ENCODE measurements around the gene SLC7A6. TPM values are rescaled to one million over a fixed set of nuclear protein-coding genes. Genes with fewer than 3 reads are reported as not detected.

Gene SLC7A6
- total RNA-seq, 2 donors from 2014 or later = 28.4 to 39.7 TPM

DNA sequence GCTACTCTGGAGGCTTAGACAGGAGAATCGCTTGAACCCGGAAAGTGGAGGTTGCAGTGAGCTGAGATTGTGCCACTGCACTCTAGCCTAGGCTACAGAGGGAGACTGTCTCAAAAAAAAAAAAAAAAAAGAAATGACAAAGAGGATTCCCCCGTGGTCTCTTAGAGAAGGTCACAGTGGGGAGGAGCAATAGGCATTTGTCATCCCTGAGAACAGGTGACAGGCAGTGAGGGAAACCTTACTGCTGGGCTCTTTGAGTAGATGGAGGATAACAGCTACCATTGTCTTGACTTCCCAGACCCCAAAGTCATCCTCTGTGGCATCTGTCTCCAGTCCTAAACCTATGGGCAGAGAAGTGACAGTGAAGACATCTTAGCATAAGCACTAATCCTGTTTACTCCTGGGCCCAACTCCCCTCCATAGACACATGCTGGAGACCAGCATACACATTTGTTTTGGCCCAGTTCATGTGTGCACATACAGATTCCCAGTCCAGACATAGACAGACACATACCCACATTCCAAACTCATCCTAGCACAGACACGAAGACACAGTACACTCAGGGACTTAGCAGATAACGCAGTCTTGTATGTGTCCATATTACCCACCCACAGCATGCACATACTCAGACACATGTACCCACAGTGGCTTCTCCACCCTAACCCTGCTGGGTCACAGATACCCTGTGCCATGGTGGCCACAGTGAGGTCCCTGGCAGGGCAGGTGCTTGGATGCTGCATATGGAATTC lies 31.1 kb upstream of the SLC7A6 start:
- no peak for DNase-seq (ENCODE audit: low spot score)
- intact Hi-C loops (cut with DNase I) = loop anchor here in 1 of 2 donors (5.0 kb wide), 1 partner anchor 141 kb away; no protein-coding TSS in a partner anchor

- intact Hi-C loops (cut with DNase I) = loop anchor here in 1 of 2 donors (5.0 kb wide), 1 partner anchor 142 kb away; no protein-coding TSS in a partner anchor
- DNase-seq (ENCODE audit: low spot score) = peak; percentile 78
Measured at GRCh38 chr16:68233835-68234187, 30.5 kb upstream of the SLC7A6 start.

DNA sequence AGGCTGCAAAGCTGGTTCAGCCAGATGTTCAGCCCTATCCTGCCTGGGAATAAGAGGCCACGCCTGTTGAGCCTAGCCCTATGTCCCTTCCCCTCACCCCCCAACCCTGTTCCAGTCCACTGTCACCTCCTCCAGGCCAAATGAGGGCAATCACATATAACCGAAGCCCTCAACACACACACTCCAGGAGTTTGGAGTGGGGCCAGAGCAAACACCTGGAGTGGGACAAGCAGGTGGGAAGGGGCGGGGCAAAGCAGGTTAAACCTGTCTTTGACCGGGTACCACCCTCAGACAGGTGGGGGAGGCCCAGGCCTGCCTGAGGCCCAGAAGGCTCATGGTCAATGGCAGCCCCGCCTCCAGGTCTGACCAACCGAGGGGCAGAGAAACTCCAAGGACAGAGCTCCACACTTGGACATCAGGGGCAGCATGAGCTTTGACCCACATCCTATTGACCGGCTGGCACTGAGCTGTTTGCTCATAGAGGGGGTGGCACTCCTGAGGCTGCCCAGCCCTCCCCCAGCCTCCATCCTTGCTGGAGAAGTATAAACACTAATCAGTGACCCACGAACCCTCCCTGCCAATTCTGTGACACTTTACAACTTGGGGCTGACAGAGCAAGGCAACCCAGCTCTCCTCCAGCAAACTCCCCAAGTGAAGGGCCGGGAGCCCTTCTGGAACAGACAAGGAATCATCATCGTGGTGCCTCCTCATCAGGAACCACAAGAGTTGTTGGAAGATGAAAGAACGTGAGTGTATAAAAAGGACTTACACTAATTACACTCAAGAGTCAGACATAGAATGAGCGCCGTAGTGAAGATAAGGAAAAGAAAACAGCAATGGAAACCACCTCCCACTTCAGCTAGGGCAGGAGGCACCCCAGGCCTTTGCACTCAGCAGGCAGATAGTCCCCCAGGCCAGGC lies 29.9 kb upstream of the SLC7A6 start:
- DNase-seq (ENCODE audit: low spot score) = peak; percentile 80
- intact Hi-C loops (cut with DNase I) = loop anchor here in 1 of 2 donors (5.0 kb wide), 1 partner anchor 142 kb away; no protein-coding TSS in a partner anchor

DNA sequence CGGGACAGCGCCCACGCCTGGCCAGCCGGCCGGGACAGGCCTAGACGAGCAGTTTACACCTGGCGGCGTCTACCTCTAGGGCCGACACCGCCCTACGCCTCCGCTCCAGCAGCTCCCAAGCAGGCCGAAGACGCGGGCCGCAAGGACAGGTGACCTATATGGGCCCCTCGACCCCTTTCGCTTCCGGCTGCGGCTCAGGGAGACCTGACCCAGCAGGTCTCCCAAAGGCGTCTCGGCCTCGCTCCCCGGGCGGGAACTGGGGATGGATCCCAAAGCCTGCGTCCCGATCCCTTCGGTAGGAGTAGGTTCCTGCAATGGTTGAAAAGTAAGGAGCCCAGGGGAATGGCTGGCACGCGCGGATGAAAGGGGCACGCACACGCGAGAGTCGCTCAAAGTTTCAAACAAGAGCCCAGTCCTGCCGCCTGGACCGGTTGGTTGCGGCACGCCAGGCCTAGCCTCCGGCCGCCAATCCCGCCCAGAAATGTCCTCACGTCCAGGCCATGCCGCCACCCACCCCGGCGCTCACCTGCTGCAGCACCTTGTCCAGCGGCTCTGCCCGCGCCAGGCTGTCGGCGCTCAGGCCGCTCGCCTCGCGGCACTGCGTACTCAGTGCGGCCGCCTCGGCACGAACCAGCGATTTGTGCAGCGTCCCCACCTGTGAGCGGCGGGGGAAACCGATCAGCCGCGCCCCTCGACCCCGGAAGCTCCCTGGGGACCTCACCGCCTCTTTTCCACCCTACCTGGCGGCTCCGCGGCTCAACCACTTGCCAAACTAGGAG lies 29.0 kb upstream of the SLC7A6 start:
- intact Hi-C loops (cut with DNase I) = no loop called here
- DNase-seq (ENCODE audit: low spot score) = no peak

DNA sequence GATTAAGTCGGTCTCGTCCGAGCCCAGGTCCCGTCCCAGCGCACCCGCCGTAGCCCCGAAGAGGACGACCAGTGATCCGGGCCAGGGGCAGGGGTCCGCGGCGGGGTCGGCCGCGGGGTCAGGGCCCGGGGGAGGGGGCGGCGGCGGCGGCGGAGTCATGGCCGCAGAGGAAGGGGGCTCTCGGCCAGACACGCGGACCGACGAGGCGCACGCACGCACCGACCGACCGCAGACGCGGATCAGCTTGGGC lies 28.5 kb upstream of the SLC7A6 start, which contains the start of gene ESRP2:
Gene ESRP2, minus strand, starts transcription at position 241 of the 250 bp plus-strand sequence. Its CDS starts 82 bp downstream, at position 159.
- peak; percentile 84 for DNase-seq (ENCODE audit: low spot score)
- intact Hi-C loops (cut with DNase I) = no loop called here

DNA sequence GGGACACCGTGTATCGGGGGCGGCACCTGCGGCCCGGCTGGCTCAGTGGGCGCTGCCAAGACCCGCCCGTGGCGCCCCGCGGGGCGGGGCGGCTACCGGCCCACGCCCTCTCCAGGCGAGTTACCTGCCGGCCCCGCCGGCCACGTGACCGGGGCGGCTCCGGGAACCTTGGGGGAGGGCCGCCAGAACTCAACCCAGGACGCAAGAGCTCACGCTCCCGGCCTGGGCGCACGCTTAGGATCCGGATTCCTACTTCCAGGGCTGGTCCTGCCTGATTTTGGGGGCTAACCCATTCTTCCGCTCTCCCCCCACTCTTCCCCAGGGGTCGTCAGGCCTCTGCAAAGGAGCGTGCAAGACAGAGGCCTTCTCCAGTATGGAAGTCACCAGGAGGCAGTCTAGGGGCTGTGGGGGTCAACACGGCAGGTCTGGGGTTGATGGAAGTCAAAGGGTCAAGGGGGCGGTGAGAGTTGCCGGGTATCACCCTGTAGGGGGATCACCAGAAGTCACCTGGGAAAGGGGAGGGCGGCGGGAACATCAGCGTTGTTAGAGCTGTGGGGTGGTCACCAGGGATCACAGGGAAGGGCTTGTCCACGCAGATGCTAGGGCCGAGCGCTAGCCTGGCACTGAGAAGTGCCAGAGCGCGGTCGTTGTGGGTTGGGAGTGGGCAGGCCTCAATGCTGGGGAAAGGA lies 28.0 kb upstream of the SLC7A6 start:
- intact Hi-C loops (cut with DNase I) = no loop called here
- DNase-seq (ENCODE audit: low spot score) = peak; percentile 85

- intact Hi-C loops (cut with DNase I) = no loop called here
- no peak for DNase-seq (ENCODE audit: low spot score)
Measured at GRCh38 chr16:68236826-68237242, 27.5 kb upstream of the SLC7A6 start.

- intact Hi-C loops (cut with DNase I) = no loop called here
Measured at GRCh38 chr16:68237243-68238028, 26.9 kb upstream of the SLC7A6 start.

DNA sequence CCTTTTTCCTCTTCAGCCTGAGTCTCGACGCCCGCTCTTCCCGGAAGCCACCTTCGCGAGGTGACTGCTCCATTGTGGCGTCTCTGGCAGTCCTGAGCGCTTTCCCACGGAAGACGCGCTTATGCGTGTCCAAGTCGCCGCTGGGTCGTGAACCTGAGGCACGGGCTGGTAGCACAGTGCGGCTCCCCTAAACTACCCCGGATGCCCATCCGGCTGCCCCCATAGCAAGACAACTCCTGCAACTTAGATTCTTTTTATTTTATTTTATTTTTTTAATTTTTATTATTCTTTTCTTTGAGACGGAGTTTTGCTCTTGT lies 26.3 kb upstream of the SLC7A6 start:
- intact Hi-C loops (cut with DNase I) = no loop called here
- DNase-seq (ENCODE audit: low spot score) = no peak

More at GRCh38 chr16:68237243-68238028, 26.9 kb upstream of the SLC7A6 start:
- DNase-seq (ENCODE audit: low spot score) = peak; percentile 99

DNA sequence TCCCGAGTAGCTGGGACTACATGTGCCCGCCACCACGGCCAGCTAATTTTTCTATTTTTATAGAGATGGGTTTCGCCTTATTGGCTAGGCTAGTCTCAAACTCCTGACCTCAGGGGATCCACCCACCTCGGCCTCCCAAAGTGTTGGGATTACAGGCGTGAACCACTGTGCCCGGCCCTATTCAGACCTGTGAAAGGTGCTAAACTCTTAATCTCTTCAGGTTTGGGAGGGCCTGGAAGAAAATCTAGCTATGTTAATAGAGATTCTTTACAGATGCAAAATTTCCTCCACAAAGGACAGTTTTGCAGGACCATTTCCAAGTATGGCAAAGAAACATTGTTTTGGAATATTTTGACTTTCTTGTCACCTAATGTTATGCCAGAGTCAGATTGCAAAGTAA lies 22.2 kb upstream of the SLC7A6 start:
- intact Hi-C loops (cut with DNase I) = no loop called here

DNA sequence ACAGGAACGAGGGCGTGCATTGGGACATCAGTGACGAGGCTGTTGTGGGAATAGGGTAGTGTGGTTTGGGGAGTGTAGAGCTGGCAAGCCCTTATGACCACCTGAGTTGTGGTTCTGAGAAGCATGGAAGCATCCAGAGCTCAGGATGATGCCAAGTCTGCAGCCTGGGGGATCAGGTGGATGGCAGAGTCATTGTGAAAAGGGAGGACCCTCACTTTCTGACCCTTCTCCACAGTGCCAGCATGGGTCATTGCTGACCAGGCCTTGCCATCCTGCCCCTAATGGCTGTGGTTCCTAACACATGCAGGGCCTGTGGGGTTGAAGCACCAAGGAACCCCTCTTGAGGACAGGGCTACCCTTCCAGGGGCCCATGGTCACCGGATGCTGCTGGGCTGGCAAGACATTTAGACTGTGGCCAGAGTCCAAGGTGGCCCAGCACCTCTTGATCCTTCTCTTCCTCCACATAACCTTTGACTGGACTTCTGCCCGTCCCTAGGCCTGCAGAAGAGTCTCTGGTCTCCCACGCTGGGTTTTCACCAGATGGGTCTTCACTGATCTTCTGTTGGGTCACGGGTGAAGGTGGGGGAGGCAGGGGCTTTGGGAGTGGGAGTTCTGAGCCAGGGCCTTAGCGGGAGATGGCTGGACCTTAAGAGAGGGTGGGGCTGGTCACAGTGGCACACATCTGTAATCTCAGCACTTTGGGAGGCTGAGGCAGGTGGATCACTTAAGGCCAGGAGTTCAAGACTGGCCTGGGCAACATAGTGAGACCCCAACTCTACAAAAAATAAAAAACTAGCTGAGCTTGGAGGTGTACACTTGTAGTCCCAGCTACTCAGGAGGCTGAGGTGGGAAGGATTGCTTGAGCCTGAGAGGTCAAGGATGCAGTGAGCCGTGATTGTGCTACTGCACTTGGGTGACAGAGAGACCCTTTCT lies 21.1 kb upstream of the SLC7A6 start:
- intact Hi-C loops (cut with DNase I) = no loop called here

More for the DNA sequence above, 22.2 kb upstream of the SLC7A6 start:
- no peak for DNase-seq (ENCODE audit: low spot score)

GRCh38 chr16:68244481-68244902 lies 19.8 kb upstream of the SLC7A6 start:
- DNase-seq (ENCODE audit: low spot score) = peak; percentile 81
- intact Hi-C loops (cut with DNase I) = no loop called here

More for the DNA sequence above, 21.1 kb upstream of the SLC7A6 start:
- no peak for DNase-seq (ENCODE audit: low spot score)

GRCh38 chr16:68244903-68245853 lies 19.1 kb upstream of the SLC7A6 start, which contains the start of gene PLA2G15:
TSS of gene PLA2G15 (plus strand) at chr16:68245373. CDS start at chr16:68245427, 54 bp downstream.
- DNase-seq (ENCODE audit: low spot score) = peak; percentile 99
- intact Hi-C loops (cut with DNase I) = no loop called here

DNA sequence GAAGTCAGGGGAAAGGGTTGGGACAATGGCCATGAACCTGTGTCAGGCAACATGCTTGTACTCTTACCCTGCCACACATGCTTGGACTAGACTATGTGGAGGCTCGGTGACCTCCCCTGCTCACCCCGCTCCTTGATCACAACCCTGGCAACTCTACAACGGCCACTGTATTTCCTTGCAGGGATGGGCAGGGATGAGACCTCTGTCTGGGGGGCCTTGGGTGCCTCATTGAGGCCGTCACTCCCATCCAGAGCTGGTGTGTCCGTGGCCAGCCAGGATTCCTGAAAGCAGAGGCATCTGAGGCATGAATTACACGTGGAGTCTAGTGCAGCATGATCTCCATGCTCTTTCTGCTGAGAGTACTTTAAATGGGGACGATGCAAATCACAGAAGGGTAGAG lies 18.2 kb upstream of the SLC7A6 start:
- DNase-seq (ENCODE audit: low spot score) = peak; percentile 43
- intact Hi-C loops (cut with DNase I) = no loop called here

DNA sequence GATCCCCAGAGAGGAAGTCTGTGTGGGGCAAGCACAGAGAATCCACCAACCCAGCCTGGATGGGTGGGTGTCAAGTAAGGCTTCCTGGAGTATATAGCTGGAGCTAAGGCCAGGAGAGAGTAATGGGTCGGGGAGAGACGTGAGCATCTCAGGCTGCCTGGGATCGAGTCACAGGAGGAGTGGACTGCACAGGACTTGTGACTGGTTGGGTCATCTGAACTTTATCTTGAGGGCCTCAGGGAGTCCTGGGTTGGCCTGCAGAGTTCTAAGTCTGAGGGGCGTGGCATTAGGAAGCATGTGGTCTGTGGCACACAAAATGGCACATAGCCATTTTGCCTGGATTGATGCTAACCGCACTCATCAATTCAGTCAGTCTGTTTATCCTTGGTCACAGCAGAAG lies 17.7 kb upstream of the SLC7A6 start:
- intact Hi-C loops (cut with DNase I) = no loop called here
- peak; percentile 77 for DNase-seq (ENCODE audit: low spot score)

DNA sequence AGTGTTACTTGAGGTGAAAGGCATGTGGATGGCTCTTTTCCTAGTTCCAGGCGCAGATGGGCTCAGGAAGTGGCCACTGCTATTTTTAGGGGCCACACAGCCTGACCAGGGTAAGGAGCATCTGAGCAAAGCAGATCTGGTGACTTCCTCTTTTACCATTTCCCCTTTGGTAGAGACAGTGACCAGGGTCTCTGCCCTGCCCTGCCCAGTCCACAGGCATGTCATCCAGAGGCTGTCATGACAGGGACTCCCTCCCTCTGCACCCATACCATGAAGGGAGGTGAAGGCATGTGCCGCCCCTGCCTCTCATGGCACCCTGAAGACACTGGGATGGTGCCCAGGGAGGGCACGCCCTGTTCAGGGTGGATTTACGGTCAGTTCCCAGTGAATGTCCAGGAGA lies 16.9 kb upstream of the SLC7A6 start:
- no peak for DNase-seq (ENCODE audit: low spot score)
- intact Hi-C loops (cut with DNase I) = no loop called here

Data from posterior vena cava (tissue), 2 donors.